ENCODE data around the gene SH3GL1. TPM values are rescaled to one million over a fixed set of nuclear protein-coding genes. Genes with fewer than 3 reads are reported as not detected.

SH3GL1 gene
- 19.4 and 30.4 TPM in 2 replicates for total RNA-seq (ENCODE audit: low replicate concordance)

GRCh38 chr19:4400135-4400936 is at the start of gene SH3GL1:
TSS of gene SH3GL1 (minus strand) at chr19:4400547. CDS start at chr19:4400368, 179 bp downstream.

GRCh38 chr19:4402171-4403004 is 2.0 kb upstream of the SH3GL1 start, which contains the start of gene CHAF1A:
TSS of gene CHAF1A (plus strand) at chr19:4402640. CDS start at chr19:4402763, 123 bp downstream.

GRCh38 chr19:4343370-4344307 is 56.7 kb downstream of the SH3GL1 start, which contains the start of gene MPND:
TSS of gene MPND (plus strand) at chr19:4343562. CDS start at chr19:4343594, 32 bp downstream.

GRCh38 chr19:4338441-4339355 is 61.6 kb downstream of the SH3GL1 start, which contains the start of gene STAP2:
TSS of gene STAP2 (minus strand) at chr19:4338827. CDS start at chr19:4338753, 74 bp downstream.

Other genes with a start within 250 kb of the SH3GL1 start
- not detected in 2 replicates for gene CREB3L3, start 246.9 kb downstream of the SH3GL1 start, total RNA-seq (ENCODE audit: low replicate concordance)
- 11.5 and 16.8 TPM in 2 replicates for gene SIRT6, start 218.0 kb downstream of the SH3GL1 start, total RNA-seq (ENCODE audit: low replicate concordance)
- 0.53 and 2.3 TPM in 2 replicates for gene ANKRD24, start 217.9 kb downstream of the SH3GL1 start, total RNA-seq (ENCODE audit: low replicate concordance)
- 0.08 TPM in 1 of 2 replicates, not detected in the other for gene EBI3, start 171.0 kb downstream of the SH3GL1 start, total RNA-seq (ENCODE audit: low replicate concordance)
- 11.0 and 13.4 TPM in 2 replicates for gene YJU2, start 153.5 kb downstream of the SH3GL1 start, total RNA-seq (ENCODE audit: low replicate concordance)
- not detected in 2 replicates for gene SHD, start 121.3 kb downstream of the SH3GL1 start, total RNA-seq (ENCODE audit: low replicate concordance)
- gene TMIGD2, start 98.2 kb downstream of the SH3GL1 start, total RNA-seq (ENCODE audit: low replicate concordance) = not detected in 2 replicates
- gene FSD1, start 95.9 kb downstream of the SH3GL1 start, total RNA-seq (ENCODE audit: low replicate concordance) = 4.9 and 6.8 TPM in 2 replicates
- gene STAP2, start 61.7 kb downstream of the SH3GL1 start, total RNA-seq (ENCODE audit: low replicate concordance) = 2.8 and 4.2 TPM in 2 replicates
- gene MPND, start 57.0 kb downstream of the SH3GL1 start, total RNA-seq (ENCODE audit: low replicate concordance) = 9.4 and 14.3 TPM in 2 replicates
- gene CHAF1A, start 2.1 kb upstream of the SH3GL1 start, total RNA-seq (ENCODE audit: low replicate concordance) = 4.8 and 6.3 TPM in 2 replicates
- 115 and 127 TPM in 2 replicates for gene UBXN6, start 57.2 kb upstream of the SH3GL1 start, total RNA-seq (ENCODE audit: low replicate concordance)
- gene HDGFL2, start 71.8 kb upstream of the SH3GL1 start, total RNA-seq (ENCODE audit: low replicate concordance) = 59.7 and 62.3 TPM in 2 replicates
- 0.15 and 0.59 TPM in 2 replicates for gene PLIN4, start 117.9 kb upstream of the SH3GL1 start, total RNA-seq (ENCODE audit: low replicate concordance)
- not detected in 2 replicates for gene PLIN5, start 134.7 kb upstream of the SH3GL1 start, total RNA-seq (ENCODE audit: low replicate concordance)
- gene LRG1, start 139.5 kb upstream of the SH3GL1 start, total RNA-seq (ENCODE audit: low replicate concordance) = not detected in 2 replicates
- 0.38 and 1.2 TPM in 2 replicates for gene SEMA6B, start 159.1 kb upstream of the SH3GL1 start, total RNA-seq (ENCODE audit: low replicate concordance)
- gene TNFAIP8L1, start 239.0 kb upstream of the SH3GL1 start, total RNA-seq (ENCODE audit: low replicate concordance) = 0.94 and 3.4 TPM in 2 replicates

All from smooth muscle cell of the coronary artery (primary cell).